Stimulated activated effector memory CD8-positive, alpha-beta T cell treated with anti-CD3 and anti-CD28 coated beads, Interleukin-12 subunit alpha, Interleukin-12 subunit beta, amount 100 ng/mL, for 72 hours (primary cell): ENCODE measurements around the gene ATG13.
"Not testable (repeated sequence)": the region's sequence is repeated elsewhere in the genome, so short reads cannot be mapped to it uniquely, and the experiment has no call there.

ENCODE experiments used
- ATAC-seq: fragments of 150-1000 bp; cut with Tn5 transposase; 2 replicates; pipeline ENCODE4 v1.10.0; 2021
- DNase-seq, 2 donors: peaks; one replicate each; pipeline ENCODE4 v3.0.0; 2021 to 2022; ENCODE audit warnings: low spot score in 2 of 2
- H3K27ac Mint-ChIP-seq: one replicate; pipeline ENCODE4 v1.8.0; 2022; ENCODE audit warnings: mild to moderate bottlenecking, mixed read lengths
- H3K36me3 Mint-ChIP-seq: one replicate; pipeline ENCODE4 v1.8.0; 2022; ENCODE audit warnings: mild to moderate bottlenecking, mixed read lengths
- H3K4me1 Mint-ChIP-seq: one replicate; pipeline ENCODE4 v1.8.0; 2022; ENCODE audit warnings: mixed read lengths
- H3K4me3 Mint-ChIP-seq: one replicate; pipeline ENCODE4 v1.8.0; 2022; ENCODE audit warnings: mild to moderate bottlenecking, mixed read lengths
- H3K9me3 Mint-ChIP-seq: one replicate; pipeline ENCODE4 v1.8.0; 2022; ENCODE audit warnings: mixed read lengths

ATG13 gene

DNA sequence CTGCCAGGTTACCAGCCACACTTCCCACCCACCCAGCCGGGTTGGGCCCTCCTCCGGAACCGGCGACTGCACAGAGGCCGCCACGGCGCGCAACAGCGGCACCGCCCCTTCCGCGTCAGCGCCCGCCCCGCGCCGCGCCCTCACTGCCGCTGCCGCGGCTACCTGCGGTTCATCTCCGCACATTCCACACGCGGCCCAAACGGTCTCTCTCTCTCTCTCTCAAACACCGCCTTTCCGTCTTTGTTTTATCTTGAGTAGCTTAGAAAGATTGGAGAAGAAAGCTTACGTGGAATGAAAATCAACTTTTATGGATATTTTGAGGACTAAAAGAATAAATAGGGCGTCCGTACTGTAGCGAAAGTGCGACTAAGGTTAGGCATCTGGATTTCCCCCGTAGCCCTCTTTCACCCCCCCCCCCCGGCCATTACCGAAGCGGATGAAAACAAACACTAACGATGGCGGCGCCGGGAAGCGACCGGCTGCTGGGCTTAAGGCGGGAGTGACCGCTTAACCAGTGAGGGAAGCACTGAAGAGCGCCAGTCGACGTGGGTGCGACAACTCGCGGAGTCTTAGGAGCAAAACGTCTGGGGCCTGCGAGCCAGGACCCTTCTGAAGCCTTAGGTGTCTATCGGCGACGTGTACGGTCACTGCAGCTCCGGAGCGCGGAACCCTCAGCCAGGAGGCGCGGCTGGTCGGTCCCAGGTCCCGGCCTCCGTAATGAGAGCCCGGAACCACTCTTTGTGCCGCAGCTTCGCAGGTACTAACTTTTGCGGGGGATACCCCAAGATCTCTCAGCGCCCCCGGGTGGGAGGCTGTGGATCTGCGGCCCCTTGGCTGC is at the start of gene ATG13, which contains the start of gene HARBI1:
Gene ATG13, plus strand, starts transcription at position 420 of the 838 bp plus-strand sequence. CDS start 26,739 bp downstream, outside the sequence.
Gene HARBI1, minus strand, starts transcription at position 94 of the 838 bp plus-strand sequence. CDS start 990 bp downstream, outside the sequence.
- H3K4me3 Mint-ChIP-seq = peak within 1 kb of the TSS; percentile 92
- peaks cover 48% of the 10 kb centered on the region for H3K4me1 Mint-ChIP-seq
- peaks cover 43% of the 10 kb centered on the region for H3K36me3 Mint-ChIP-seq

DNA sequence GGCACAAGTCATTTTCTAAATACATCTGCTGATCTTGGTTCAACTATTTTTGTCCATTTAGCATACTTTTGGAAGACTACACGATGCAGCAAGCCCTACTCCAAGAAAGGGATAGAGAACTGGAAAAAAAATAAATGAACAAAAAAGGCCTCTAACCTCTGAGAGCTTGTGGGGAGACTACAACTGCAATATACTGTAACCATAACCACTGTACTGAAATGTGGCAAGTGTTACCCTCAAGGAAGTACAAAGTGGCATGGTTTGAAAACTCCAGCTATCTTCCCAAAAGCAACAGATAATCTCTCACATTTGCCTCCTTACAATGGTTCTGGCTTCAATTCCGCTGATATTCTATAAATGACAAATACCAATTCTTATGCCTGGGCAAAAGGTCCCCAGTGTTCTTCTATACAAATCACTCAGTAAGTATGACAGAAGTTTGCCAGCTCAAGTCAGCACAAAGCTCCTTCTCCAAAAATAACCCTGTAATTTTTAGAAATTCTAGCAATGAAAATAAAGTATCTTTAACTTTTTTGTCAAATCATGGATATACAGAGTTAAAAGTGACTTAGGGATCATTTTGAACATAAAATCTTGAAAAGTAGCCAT is 46.5 kb upstream of the ATG13 start:
- no peaks in the 10 kb centered on the region for H3K9me3 Mint-ChIP-seq
- H3K4me1 Mint-ChIP-seq = peaks cover 21% of the 10 kb centered on the region
- no peak overlapping the region for H3K27ac Mint-ChIP-seq
- no peak overlapping the region for H3K4me3 Mint-ChIP-seq
- H3K36me3 Mint-ChIP-seq = no peaks in the 10 kb centered on the region
- ATAC-seq = peak; percentile 67
- no peak for DNase-seq

More for the DNA sequence above, at the start of gene ATG13, which contains the start of gene HARBI1:
- H3K9me3 Mint-ChIP-seq = no peaks in the 10 kb centered on the region
- peak within 1 kb of the TSS; percentile 100 for H3K27ac Mint-ChIP-seq
- ATAC-seq (peak; percentile 97), DNase-seq (peak; percentile 88 to 96)

DNA sequence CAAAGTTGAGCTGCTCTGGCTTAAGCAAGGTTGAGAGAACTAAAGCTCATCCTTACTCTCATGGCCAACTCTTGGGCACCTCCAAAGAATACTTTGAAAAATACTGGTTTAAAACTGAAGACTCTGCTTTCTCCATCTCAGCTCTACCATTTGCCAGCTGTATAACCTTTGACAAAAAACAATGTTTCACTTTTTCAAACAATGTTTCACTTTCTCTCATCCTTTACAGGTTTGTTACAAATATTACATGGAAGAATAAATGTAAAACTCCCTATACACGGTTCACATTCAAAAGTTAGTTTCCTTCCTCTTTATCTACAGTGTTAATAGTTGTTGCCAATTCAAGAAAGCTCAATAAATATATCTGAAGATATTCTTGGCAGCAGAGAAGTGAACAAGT is 42.7 kb upstream of the ATG13 start:
- Mint-ChIP-seq H3K4me3 (no peak overlapping the region), H3K9me3 (peaks cover 2% of the 10 kb centered on the region), H3K36me3 (peaks cover 13% of the 10 kb centered on the region), H3K4me1 (peaks cover 29% of the 10 kb centered on the region), H3K27ac (no peak overlapping the region)
- DNase-seq (no peak), ATAC-seq (no peak)

DNA sequence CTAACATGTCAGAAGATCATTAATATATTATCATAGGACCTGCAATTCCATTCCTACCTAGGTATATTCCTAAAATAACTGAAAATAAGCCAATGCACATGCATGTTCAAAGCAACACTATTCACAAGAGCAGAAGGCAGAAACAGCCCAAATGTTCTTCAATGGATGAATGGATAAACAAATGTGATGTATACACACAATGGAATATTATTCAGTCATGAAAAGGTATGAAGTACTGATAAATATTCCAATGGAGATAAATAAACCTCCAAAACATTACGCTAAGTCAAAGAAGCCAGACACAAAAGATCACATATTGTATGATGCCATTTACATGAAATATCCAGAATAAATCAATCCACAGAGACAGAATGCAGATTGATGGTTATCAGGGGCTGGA is 40.3 kb upstream of the ATG13 start:
- Mint-ChIP-seq H3K27ac (no peak overlapping the region), H3K4me1 (peaks cover 30% of the 10 kb centered on the region), H3K36me3 (peaks cover 16% of the 10 kb centered on the region), H3K9me3 (peaks cover 2% of the 10 kb centered on the region), H3K4me3 (no peak overlapping the region)
- no peak for DNase-seq
- no peak for ATAC-seq

DNA sequence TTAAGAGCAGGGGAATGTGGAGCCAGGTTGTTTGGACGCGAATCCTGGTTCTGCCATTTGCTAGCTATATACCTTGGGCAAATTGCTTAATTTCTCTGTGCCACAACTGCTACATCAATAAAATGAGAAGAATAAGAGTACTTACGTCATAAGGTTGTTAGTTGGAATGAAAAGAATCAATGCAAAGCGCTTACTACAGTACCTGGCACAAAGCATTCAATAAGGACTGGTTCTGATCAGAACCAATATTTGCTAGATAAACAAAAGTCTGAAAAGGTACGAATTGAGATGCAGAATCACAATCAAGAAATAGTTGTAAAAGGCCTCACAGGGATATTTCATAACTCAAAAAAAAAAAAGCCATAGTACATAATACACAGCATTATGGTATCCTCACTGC is 34.8 kb upstream of the ATG13 start:
- Mint-ChIP-seq H3K36me3 (peaks cover 33% of the 10 kb centered on the region), H3K4me3 (no peak overlapping the region), H3K4me1 (peaks cover 21% of the 10 kb centered on the region), H3K27ac (no peak overlapping the region), H3K9me3 (no peaks in the 10 kb centered on the region)
- ATAC-seq (no peak), DNase-seq (no peak)

DNA sequence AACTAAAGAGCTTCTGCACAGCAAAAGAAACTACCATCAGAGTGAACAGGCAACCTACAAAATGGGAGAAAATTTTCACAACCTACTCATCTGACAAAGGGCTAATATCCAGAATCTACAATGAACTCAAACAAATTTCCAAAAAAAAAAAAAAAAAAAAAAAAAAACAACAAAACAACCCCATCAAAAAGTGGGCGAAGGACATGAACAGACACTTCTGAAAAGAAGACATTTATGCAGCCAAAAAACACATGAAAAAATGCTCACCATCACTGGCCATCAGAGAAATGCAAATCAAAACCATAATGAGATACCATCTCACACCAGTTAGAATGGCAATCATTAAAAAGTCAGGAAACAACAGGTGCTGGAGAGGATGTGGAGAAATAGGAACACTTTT is 33.8 kb upstream of the ATG13 start:
- H3K36me3 Mint-ChIP-seq = peaks cover 32% of the 10 kb centered on the region
- H3K9me3 Mint-ChIP-seq = not testable (repeated sequence)

DNA sequence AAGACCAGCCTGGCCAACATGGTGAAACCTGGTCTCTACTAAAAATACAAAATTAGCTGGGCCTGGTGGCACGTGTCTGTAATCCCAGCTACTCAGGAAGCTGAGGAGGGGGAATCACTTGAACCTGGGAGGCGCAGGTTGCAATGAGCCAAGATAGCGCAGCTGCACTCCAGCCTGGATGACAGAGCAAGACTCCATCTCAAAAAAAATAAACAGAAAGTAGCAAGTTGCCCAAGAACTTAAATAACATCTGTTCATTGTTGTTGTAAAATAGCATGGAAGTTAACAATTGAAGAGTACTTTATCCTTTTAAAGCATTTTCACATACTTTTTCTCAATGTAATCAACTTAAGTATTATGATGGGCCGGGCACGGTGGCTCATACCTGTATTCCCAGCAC is 29.2 kb upstream of the ATG13 start:
- no peak overlapping the region for H3K27ac Mint-ChIP-seq
- peaks cover 43% of the 10 kb centered on the region for H3K36me3 Mint-ChIP-seq
- ATAC-seq = no peak
- peaks cover 33% of the 10 kb centered on the region for H3K4me1 Mint-ChIP-seq
- no peak overlapping the region for H3K4me3 Mint-ChIP-seq
- DNase-seq = no peak
- H3K9me3 Mint-ChIP-seq = no peaks in the 10 kb centered on the region

More for the DNA sequence above, 33.8 kb upstream of the ATG13 start:
- H3K4me3 Mint-ChIP-seq, ATAC-seq, DNase-seq, H3K27ac Mint-ChIP-seq: not testable (repeated sequence)
- peaks cover 26% of the 10 kb centered on the region for H3K4me1 Mint-ChIP-seq

DNA sequence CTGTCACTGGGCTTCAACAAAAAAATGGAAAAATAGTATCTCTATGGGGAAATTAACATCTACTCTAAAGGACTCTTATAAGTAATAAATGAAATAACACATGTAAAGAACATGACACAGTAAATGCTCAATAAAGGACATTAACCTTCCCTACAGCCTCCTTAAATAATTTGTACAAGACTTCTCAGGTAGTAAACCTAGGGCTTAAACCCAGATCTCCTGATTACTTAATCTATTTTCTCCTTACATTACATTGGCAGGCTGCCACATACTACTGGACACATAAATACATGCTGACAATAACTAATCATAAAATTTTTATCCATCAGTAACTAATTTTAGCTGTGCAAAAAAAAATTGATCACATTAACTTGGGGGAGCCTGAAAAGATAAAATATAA is 28.4 kb upstream of the ATG13 start:
- H3K27ac Mint-ChIP-seq = no peak overlapping the region
- no peaks in the 10 kb centered on the region for H3K9me3 Mint-ChIP-seq
- DNase-seq = no peak
- no peak overlapping the region for H3K4me3 Mint-ChIP-seq
- peaks cover 37% of the 10 kb centered on the region for H3K4me1 Mint-ChIP-seq
- peaks cover 51% of the 10 kb centered on the region for H3K36me3 Mint-ChIP-seq
- ATAC-seq = no peak

DNA sequence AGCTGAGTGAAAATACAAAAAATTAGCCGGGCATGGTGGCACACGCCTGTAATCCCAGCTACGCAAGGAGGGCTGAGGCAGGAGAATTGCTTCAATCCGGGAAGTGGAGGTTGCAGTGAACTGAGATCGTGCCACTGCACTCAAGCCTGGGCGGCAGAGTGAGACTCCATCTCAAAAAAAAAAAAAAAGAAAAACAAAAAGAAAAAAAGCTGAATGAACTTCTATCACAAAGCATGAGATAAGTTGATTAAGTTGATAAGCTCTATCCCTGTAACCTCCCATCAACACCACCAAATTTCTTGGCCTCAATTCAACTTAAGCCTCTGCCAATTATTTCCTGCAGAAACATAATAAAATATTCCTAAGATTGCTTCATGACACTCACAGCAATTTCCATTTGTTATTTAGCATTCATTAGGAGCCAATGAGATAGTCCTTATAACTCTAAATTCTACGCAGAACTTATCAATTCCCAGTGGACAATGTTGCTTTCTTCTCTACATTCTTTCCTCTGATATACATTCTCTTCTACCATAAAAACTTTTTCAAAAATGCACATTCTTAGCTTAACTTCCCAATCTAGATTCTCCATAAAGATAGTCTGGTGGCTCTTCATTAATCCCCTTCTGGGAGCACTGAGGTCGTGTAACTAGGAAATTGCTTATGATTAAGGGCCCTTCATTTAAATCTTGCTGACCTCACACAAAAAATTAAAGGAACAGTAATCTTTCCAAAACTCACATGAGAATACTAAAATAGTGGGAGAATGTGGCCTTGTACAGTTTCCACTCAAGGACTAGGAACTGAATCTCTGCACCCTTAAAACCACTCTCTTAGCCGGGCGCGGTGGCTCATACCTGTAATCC is 26.4 kb upstream of the ATG13 start:
- no peak for DNase-seq
- H3K36me3 Mint-ChIP-seq = peaks cover 50% of the 10 kb centered on the region
- peaks cover 43% of the 10 kb centered on the region for H3K4me1 Mint-ChIP-seq
- no peak for ATAC-seq
- H3K27ac Mint-ChIP-seq = no peak overlapping the region
- H3K4me3 Mint-ChIP-seq = peak overlapping the region; percentile 3
- no peaks in the 10 kb centered on the region for H3K9me3 Mint-ChIP-seq

DNA sequence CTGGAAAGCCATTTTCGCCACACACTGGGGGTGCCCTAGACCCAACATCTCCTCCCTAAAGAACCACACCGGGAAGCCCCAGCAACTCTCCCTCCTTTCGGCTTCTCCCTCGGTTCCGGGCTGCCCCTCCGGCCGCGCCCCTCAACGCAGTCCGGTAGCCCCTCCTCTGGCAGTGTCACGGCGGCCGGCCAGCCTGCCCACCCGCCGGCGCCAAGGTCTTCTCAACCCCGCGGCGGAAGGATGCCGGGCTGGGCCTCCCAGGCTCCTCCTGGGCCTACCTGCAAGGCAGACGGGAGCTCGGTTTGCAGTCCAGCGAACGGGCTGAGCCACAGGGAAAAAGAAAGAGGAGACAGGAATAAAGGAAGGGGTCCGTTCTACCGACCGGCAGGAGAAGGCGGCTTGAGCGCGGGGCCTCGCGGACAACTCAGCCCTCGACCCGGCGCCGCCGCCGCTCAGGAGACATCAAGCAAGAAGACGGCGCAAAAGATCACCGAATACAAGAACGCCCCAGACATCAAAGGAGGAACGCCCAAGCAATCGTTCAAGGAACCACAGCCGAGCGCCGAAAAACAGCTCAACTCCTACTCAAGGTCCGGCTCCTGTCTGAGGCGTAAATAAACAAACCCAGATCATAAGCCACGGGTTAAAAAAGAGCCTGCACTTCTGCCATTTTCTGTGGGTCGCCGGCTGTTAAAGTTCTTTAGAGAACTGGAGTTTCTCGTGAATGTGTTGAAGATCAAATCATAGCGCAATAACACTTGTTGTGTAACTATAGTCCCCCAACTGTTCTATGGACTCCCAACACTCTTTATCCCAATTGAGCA is 23.6 kb upstream of the ATG13 start, which contains the start of gene AMBRA1:
Gene AMBRA1, minus strand, starts transcription at position 474 of the 824 bp plus-strand sequence. CDS start 45,643 bp downstream, outside the sequence.
- Mint-ChIP-seq H3K27ac (peak within 1 kb of the TSS; percentile 94), H3K36me3 (peaks cover 32% of the 10 kb centered on the region), H3K4me1 (peaks cover 48% of the 10 kb centered on the region), H3K9me3 (no peaks in the 10 kb centered on the region), H3K4me3 (peak within 1 kb of the TSS; percentile 98)
- peak; percentile 82 to 95 for DNase-seq
- ATAC-seq = peak; percentile 91

DNA sequence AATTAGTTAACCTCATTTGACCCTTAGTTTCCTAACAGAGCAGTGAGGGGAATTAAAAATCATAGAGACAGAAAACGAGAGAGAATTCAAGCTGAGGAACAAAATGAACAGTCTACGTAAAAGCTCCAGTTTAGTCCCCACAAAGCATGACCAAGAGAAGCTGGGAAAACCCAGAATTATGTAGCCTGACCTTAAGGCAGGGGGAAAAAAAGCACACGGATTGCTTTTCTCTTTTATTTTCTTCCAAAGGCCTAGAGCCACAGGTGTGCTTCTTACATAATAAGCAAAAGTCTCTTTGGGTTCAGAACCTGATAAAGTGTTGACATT is 23.0 kb upstream of the ATG13 start:
- peaks cover 48% of the 10 kb centered on the region for H3K4me1 Mint-ChIP-seq
- ATAC-seq (no peak), DNase-seq (no peak)
- peaks cover 32% of the 10 kb centered on the region for H3K36me3 Mint-ChIP-seq
- H3K9me3 Mint-ChIP-seq = no peaks in the 10 kb centered on the region
- H3K27ac Mint-ChIP-seq = peak overlapping the region; percentile 94
- H3K4me3 Mint-ChIP-seq = peak overlapping the region; percentile 98

DNA sequence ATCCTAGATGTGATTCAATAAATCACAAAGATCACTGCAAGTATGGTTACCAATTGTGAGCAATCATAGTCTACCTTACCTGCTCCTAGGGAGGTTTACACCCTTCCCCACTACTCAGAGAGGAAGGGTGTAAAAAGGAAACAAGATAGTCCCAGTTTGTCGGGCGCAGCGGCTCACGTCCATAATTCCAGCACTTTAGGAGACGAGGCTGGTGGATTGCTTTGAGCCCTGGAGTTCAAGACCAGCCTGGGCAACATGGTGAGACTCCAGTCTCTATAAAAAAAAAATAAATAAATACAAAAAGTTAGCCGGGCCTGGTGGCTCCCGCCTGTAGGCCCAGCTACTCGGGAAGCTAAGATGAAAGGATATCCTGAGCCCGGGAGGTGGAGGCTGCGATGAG is 22.6 kb upstream of the ATG13 start:
- Mint-ChIP-seq H3K4me3 (peak overlapping the region; percentile 98), H3K27ac (peak overlapping the region; percentile 94)
- ATAC-seq = no peak

DNA sequence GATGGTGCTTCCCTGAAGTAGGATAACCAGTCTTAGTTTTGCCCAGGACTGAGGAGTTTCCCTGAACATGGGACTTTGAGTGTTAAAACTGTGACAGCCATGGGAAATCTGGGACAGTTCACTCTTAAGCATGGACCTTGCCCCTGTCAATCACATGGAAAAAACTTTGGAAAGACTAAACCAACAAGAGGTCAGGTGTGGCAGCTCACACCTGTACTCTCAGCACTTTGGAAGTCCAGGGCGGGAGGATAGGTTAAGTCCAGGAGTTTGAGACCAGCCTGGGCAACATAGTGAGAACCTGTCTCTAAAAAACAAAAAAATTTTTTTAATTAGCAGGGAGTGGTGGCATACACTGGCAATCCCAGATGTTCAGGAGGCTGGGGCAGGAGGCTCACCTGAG is 20.2 kb upstream of the ATG13 start:
- peaks cover 32% of the 10 kb centered on the region for H3K4me1 Mint-ChIP-seq
- H3K27ac Mint-ChIP-seq = peak overlapping the region; percentile 89
- H3K4me3 Mint-ChIP-seq = peak overlapping the region; percentile 31
- H3K9me3 Mint-ChIP-seq = no peaks in the 10 kb centered on the region
- peaks cover 16% of the 10 kb centered on the region for H3K36me3 Mint-ChIP-seq
- DNase-seq = no peak
- no peak for ATAC-seq

More for the DNA sequence above, 22.6 kb upstream of the ATG13 start:
- Mint-ChIP-seq H3K36me3 (peaks cover 32% of the 10 kb centered on the region), H3K9me3 (no peaks in the 10 kb centered on the region), H3K4me1 (peaks cover 48% of the 10 kb centered on the region)
- no peak for DNase-seq

DNA sequence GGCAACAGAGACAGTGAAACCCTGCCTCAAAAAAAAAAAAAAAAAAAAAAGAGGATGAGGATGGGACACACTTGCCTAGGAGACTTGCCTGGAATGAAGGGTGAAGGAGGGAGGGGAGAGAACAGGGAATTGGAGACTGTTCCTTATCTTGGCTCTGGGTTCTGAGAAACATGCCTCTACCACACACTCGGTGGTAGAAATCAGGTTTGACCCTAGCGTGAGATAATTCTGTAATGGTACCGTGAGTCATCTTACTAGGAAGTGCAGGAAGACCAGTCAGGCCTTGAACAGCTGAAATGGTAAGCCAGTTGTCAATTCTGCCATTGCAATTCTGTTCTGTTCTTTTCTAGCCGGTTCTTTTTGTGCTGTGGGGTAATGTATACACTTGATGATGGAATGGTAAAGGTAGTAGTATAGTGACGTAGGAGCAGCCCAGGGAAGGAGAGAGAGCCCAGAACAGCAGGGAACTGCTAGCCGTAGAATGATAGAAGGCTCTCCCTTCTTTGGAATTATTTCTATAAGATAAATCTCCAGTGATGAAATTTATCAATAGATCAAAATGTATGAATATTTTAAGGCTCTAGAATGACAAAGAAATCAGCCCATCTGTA is 19.6 kb upstream of the ATG13 start:
- peak in 1 of 2 donors; percentile 53 for DNase-seq
- ATAC-seq = peak; percentile 76
- peak overlapping the region; percentile 31 for H3K4me3 Mint-ChIP-seq
- peaks cover 11% of the 10 kb centered on the region for H3K36me3 Mint-ChIP-seq
- H3K4me1 Mint-ChIP-seq = peaks cover 26% of the 10 kb centered on the region
- H3K27ac Mint-ChIP-seq = peak overlapping the region; percentile 89
- no peaks in the 10 kb centered on the region for H3K9me3 Mint-ChIP-seq
